ENCODE results near the gene MLF2. TPM values are rescaled to one million over a fixed set of nuclear protein-coding genes. Genes with fewer than 3 reads are reported as not detected.

The MLF2 gene
- total and polyA plus RNA-seq, 2 of the 13 experiments (the other 11 are each of a cell fraction or from before 2014, with no cell fraction given): 88.1 to 167 TPM

GRCh38 chr12:6722863-6723262 is 30.1 kb downstream of the MLF2 start:
- DNase-seq (ENCODE audit: low spot score) (no peak), FAIRE-seq (no peak), ATAC-seq (no peak)
- Histone ChIP-seq H3K36me3 (replicated peaks in 1 of 2; ENCODE audit: control insufficient read depth in 1 of 2, insufficient read depth in 2 of 2, low read length in 2 of 2) (peaks cover 0 to under 1% of the 10 kb centered on the region in 2 experiments; a peak in 1 of 5 replicates), H3K79me2 (ENCODE audit: insufficient read depth, low read length) (peaks cover 3% of the 10 kb centered on the region), H3K9ac (ENCODE audit: insufficient read depth, low read depth, low read length) (peak overlapping the region; percentile 85; the same call in 1 of the 2 replicates), H3K4me2 (ENCODE audit: low read depth, low read length) (peak overlapping the region; percentile 83), H4K20me1 (ENCODE audit: insufficient read depth, low read length) (no peaks in the 10 kb centered on the region), H3K27me3 (ENCODE audit: control insufficient read depth in 1 of 2, insufficient read depth in 2 of 2, low read length in 2 of 2) (no peaks in the 10 kb centered on the region), H2AFZ (ENCODE audit: low read length) (no peak overlapping the region), H3K4me1 (ENCODE audit: insufficient read depth, low read length) (peaks cover 31% of the 10 kb centered on the region), H3K4me3 (replicated peaks in 1 of 3; ENCODE audit: insufficient read depth in 1 of 3, low read depth in 2 of 3, low read length in 3 of 3) (peak overlapping the region in 2 of 3 experiments; percentile 74 to 93; a peak in 3 of 6 replicates), H3K9me3 (ENCODE audit: low read length) (no peaks in the 10 kb centered on the region), H3K27ac (ENCODE audit: extremely low read length, insufficient read depth, low read length) (no peak overlapping the region)
- BruUV-seq (replicated peaks): no TSS peak
- in situ Hi-C loops (cut with HindIII; ENCODE audit: extremely low pct_ligation_motif_present, low pct_unique_long_range_greater_than_20kb): no loop called here
- 65% methylated on average over 3 of the region's 3 CpGs for WGBS (ENCODE audit: low lambda C conversion rate)
- ChIA-PET CTCF (ENCODE audit: low intra/inter-chr PET ratio, low total read pairs) (no interaction called here), POLR2A (interaction anchor here (1.0 to 2.6 kb wide), 13 partner anchors 14 to 387 kb away, joined by 3 to 111 read pairs (median 9); partner anchors contain the start of genes CDCA3, MLF2, PTMS and USP5)
- TF ChIP-seq, protein P1, sequence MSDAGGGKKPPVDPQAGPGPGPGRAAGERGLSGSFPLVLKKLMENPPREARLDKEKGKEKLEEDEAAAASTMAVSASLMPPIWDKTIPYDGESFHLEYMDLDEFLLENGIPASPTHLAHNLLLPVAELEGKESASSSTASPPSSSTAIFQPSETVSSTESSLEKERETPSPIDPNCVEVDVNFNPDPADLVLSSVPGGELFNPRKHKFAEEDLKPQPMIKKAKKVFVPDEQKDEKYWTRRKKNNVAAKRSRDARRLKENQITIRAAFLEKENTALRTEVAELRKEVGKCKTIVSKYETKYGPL (CRISPR knock-in tag; IDR thresholded peaks at IDR 0.05): no peak
- no peak for TF ChIP-seq NONO (IDR thresholded peaks at IDR 0.05)
- no peak for TF ChIP-seq NONO (CRISPR knock-in tag; conservative IDR thresholded peaks at IDR 0.05)
- TF ChIP-seq HDAC6 (IDR thresholded peaks at IDR 0.05; ENCODE audit: low read depth, low read length): no peak
- TF ChIP-seq ZNF766 (CRISPR knock-in tag; IDR thresholded peaks at IDR 0.05; ENCODE audit: borderline replicate concordance): no peak
- intact Hi-C loops (cut with micrococcal nuclease; ENCODE audit: unreplicated experiment): no loop called here

GRCh38 chr12:6716874-6717437 is 36.0 kb downstream of the MLF2 start:
- no peak for FAIRE-seq
- no peak for TF ChIP-seq MAX (IDR thresholded peaks at IDR 0.05)
- TF ChIP-seq POLR2AphosphoS5 (IDR thresholded peaks at IDR 0.05; ENCODE audit: low read depth, low read length): peak; percentile 70
- TF ChIP-seq PLSCR1 (CRISPR knock-in tag; IDR thresholded peaks at IDR 0.05; ENCODE audit: borderline replicate concordance): no peak
- peak; percentile 75 for TF ChIP-seq NFYB (CRISPR knock-in tag; IDR thresholded peaks at IDR 0.05)
- TF ChIP-seq, protein P2, sequence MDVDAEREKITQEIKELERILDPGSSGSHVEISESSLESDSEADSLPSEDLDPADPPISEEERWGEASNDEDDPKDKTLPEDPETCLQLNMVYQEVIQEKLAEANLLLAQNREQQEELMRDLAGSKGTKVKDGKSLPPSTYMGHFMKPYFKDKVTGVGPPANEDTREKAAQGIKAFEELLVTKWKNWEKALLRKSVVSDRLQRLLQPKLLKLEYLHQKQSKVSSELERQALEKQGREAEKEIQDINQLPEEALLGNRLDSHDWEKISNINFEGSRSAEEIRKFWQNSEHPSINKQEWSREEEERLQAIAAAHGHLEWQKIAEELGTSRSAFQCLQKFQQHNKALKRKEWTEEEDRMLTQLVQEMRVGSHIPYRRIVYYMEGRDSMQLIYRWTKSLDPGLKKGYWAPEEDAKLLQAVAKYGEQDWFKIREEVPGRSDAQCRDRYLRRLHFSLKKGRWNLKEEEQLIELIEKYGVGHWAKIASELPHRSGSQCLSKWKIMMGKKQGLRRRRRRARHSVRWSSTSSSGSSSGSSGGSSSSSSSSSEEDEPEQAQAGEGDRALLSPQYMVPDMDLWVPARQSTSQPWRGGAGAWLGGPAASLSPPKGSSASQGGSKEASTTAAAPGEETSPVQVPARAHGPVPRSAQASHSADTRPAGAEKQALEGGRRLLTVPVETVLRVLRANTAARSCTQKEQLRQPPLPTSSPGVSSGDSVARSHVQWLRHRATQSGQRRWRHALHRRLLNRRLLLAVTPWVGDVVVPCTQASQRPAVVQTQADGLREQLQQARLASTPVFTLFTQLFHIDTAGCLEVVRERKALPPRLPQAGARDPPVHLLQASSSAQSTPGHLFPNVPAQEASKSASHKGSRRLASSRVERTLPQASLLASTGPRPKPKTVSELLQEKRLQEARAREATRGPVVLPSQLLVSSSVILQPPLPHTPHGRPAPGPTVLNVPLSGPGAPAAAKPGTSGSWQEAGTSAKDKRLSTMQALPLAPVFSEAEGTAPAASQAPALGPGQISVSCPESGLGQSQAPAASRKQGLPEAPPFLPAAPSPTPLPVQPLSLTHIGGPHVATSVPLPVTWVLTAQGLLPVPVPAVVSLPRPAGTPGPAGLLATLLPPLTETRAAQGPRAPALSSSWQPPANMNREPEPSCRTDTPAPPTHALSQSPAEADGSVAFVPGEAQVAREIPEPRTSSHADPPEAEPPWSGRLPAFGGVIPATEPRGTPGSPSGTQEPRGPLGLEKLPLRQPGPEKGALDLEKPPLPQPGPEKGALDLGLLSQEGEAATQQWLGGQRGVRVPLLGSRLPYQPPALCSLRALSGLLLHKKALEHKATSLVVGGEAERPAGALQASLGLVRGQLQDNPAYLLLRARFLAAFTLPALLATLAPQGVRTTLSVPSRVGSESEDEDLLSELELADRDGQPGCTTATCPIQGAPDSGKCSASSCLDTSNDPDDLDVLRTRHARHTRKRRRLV (CRISPR knock-in tag; IDR thresholded peaks at IDR 0.05): no peak
- peak; percentile 69 for TF ChIP-seq NFYC (CRISPR knock-in tag; IDR thresholded peaks at IDR 0.05)
- TF ChIP-seq POLR2A (IDR thresholded peaks at IDR 0.05; ENCODE audit: insufficient read depth in 1 of 2, low read depth in 2 of 2, low read length in 2 of 2): peak; percentile 53 to 75; a peak in 2 of 4 replicates
- Histone ChIP-seq H4K20me1 (ENCODE audit: insufficient read depth, low read length) (no peaks in the 10 kb centered on the region), H3K79me2 (ENCODE audit: insufficient read depth, low read length) (no peaks in the 10 kb centered on the region), H2AFZ (ENCODE audit: low read length) (no peak overlapping the region), H3K4me2 (ENCODE audit: low read depth, low read length) (peak overlapping the region; percentile 35; the same call in 1 of the 2 replicates), H3K27ac (ENCODE audit: extremely low read length, insufficient read depth, low read length) (no peak overlapping the region), H3K36me3 (replicated peaks in 1 of 2; ENCODE audit: control insufficient read depth in 1 of 2, insufficient read depth in 2 of 2, low read length in 2 of 2) (no peaks in the 10 kb centered on the region), H3K27me3 (ENCODE audit: control insufficient read depth in 1 of 2, insufficient read depth in 2 of 2, low read length in 2 of 2) (no peaks in the 10 kb centered on the region), H3K9ac (ENCODE audit: insufficient read depth, low read depth, low read length) (no peak overlapping the region), H3K4me3 (replicated peaks in 1 of 3; ENCODE audit: insufficient read depth in 1 of 3, low read depth in 2 of 3, low read length in 3 of 3) (no peak overlapping the region), H3K4me1 (ENCODE audit: insufficient read depth, low read length) (peaks cover 13% of the 10 kb centered on the region), H3K9me3 (ENCODE audit: low read length) (no peaks in the 10 kb centered on the region)
- 50% methylated on average over 8 of the region's 10 CpGs for WGBS (ENCODE audit: low lambda C conversion rate)
- BruUV-seq (replicated peaks): TSS peak; percentile 99
- CTCF ChIA-PET (ENCODE audit: low intra/inter-chr PET ratio, low total read pairs): no interaction called here
- in situ Hi-C loops (cut with HindIII; ENCODE audit: extremely low pct_ligation_motif_present, low pct_unique_long_range_greater_than_20kb) (no loop called here), intact Hi-C loops (cut with micrococcal nuclease; ENCODE audit: unreplicated experiment) (no loop called here)
- POLR2A ChIA-PET: interaction anchor here (1.0 to 2.3 kb wide), 3 partner anchors 28 to 183 kb away, joined by 3 to 12 read pairs (median 3); partner anchors contain the start of genes CDCA3, GAPDH, USP5 and ZNF384
- peak; percentile 26; the same call in 1 of the 3 replicates for ATAC-seq
- DNase-seq (ENCODE audit: low spot score): no peak
